DOHH2 (cell line): ENCODE measurements around the gene FDXACB1.

ENCODE experiments used
- EZH2phosphoT487 ChIP-seq: fragments of 200-600 bp; sonication (generic); IDR thresholded peaks from 2 replicates; pipeline ENCODE4 v1.6.1; 2017; ENCODE audit warnings: borderline replicate concordance, mild to moderate bottlenecking, antibody characterized with exemption, low read length, moderate library complexity, mixed read lengths
- TF ChIP-seq, protein P1 (sequence below): fragments of 200-600 bp; sonication (generic); IDR thresholded peaks from one replicate; pipeline ENCODE4 v1.5.1; 2014; ENCODE audit warnings: antibody characterized with exemption, mild to moderate bottlenecking, low read depth, low read length; ENCODE audit not compliant: poor library complexity, severe bottlenecking

DNA sequence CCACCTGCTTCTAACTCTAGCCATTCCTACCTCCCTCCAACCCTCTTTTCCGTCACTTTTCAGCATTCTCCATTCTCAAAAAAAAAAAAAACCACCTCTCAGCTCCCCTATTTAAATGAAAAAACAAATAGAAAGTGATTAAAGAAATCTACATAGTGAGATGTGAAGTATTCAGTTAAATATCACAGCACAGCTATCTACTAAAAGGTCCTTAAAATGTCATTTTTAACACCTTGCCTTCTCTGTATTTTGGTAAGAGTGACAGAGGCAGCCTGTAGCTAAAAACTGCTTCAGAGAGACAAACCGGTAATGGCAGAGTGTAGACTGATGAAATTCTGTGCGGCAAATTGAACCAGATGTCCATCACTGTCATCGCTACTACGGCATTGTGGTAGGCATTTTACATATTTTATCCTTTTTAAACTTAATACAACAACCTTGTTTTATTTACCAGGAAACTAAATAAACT is 7.2 kb downstream of the FDXACB1 start:
- TF ChIP-seq, protein P1, sequence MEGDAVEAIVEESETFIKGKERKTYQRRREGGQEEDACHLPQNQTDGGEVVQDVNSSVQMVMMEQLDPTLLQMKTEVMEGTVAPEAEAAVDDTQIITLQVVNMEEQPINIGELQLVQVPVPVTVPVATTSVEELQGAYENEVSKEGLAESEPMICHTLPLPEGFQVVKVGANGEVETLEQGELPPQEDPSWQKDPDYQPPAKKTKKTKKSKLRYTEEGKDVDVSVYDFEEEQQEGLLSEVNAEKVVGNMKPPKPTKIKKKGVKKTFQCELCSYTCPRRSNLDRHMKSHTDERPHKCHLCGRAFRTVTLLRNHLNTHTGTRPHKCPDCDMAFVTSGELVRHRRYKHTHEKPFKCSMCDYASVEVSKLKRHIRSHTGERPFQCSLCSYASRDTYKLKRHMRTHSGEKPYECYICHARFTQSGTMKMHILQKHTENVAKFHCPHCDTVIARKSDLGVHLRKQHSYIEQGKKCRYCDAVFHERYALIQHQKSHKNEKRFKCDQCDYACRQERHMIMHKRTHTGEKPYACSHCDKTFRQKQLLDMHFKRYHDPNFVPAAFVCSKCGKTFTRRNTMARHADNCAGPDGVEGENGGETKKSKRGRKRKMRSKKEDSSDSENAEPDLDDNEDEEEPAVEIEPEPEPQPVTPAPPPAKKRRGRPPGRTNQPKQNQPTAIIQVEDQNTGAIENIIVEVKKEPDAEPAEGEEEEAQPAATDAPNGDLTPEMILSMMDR: no peak
- TF ChIP-seq EZH2phosphoT487: no peak
